ENCODE data around the gene U2AF1L4. TPM values are rescaled to one million over a fixed set of nuclear protein-coding genes. Genes with fewer than 3 reads are reported as not detected.

The U2AF1L4 gene
- total RNA-seq, 1 experiment from 2014 or later: 37.5 TPM

DNA sequence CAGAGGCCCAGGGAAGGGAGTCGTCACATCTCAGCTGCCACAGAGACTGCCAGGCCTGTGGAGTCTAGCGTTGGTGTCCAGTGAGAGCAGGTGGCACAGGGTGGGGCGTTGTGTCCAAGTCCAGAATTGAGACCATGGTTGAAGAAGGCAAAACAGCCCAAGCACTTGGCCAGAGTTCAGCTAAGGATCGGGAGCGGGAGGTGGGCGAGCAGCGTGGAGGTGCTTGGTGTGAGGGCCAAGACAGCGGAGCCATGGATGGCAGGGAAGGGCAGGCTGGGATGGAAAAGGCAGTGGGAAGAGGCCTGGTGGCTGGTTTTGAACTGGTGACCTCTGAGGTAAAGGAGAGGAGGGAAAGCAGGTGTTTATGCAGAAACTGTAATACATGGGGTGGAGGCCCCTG is 10.9 kb downstream of the U2AF1L4 start:
- DNase-seq (ENCODE audit: unreplicated experiment): no peak
- CTCF ChIA-PET: interaction anchor here (0.9 kb wide), 1 partner anchor 27 kb away, joined by 3 read pairs; no protein-coding TSS in a partner anchor
- H3K27me3 Mint-ChIP-seq (ENCODE audit: insufficient read depth, unreplicated experiment): no peaks in the 10 kb centered on the region
- peak overlapping the region; percentile 54 for H3K27ac Mint-ChIP-seq (ENCODE audit: low read depth, unreplicated experiment)
- H3K36me3 Mint-ChIP-seq (ENCODE audit: insufficient read depth, unreplicated experiment): peaks cover 51% of the 10 kb centered on the region
- no peaks in the 10 kb centered on the region for H3K9me3 Mint-ChIP-seq (ENCODE audit: unreplicated experiment)
- POLR2A ChIA-PET: no interaction called here
- intact Hi-C loops (cut with micrococcal nuclease): no loop called here
- no peak overlapping the region for H3K4me3 Mint-ChIP-seq (ENCODE audit: unreplicated experiment)
- TF ChIP-seq, protein P1, sequence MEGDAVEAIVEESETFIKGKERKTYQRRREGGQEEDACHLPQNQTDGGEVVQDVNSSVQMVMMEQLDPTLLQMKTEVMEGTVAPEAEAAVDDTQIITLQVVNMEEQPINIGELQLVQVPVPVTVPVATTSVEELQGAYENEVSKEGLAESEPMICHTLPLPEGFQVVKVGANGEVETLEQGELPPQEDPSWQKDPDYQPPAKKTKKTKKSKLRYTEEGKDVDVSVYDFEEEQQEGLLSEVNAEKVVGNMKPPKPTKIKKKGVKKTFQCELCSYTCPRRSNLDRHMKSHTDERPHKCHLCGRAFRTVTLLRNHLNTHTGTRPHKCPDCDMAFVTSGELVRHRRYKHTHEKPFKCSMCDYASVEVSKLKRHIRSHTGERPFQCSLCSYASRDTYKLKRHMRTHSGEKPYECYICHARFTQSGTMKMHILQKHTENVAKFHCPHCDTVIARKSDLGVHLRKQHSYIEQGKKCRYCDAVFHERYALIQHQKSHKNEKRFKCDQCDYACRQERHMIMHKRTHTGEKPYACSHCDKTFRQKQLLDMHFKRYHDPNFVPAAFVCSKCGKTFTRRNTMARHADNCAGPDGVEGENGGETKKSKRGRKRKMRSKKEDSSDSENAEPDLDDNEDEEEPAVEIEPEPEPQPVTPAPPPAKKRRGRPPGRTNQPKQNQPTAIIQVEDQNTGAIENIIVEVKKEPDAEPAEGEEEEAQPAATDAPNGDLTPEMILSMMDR (IDR thresholded peaks at IDR 0.05; ENCODE audit: unreplicated experiment): no peak
- BruUV-seq (replicated peaks): no TSS peak
- no peaks in the 10 kb centered on the region for H3K4me1 Mint-ChIP-seq (ENCODE audit: insufficient read depth, unreplicated experiment)

DNA sequence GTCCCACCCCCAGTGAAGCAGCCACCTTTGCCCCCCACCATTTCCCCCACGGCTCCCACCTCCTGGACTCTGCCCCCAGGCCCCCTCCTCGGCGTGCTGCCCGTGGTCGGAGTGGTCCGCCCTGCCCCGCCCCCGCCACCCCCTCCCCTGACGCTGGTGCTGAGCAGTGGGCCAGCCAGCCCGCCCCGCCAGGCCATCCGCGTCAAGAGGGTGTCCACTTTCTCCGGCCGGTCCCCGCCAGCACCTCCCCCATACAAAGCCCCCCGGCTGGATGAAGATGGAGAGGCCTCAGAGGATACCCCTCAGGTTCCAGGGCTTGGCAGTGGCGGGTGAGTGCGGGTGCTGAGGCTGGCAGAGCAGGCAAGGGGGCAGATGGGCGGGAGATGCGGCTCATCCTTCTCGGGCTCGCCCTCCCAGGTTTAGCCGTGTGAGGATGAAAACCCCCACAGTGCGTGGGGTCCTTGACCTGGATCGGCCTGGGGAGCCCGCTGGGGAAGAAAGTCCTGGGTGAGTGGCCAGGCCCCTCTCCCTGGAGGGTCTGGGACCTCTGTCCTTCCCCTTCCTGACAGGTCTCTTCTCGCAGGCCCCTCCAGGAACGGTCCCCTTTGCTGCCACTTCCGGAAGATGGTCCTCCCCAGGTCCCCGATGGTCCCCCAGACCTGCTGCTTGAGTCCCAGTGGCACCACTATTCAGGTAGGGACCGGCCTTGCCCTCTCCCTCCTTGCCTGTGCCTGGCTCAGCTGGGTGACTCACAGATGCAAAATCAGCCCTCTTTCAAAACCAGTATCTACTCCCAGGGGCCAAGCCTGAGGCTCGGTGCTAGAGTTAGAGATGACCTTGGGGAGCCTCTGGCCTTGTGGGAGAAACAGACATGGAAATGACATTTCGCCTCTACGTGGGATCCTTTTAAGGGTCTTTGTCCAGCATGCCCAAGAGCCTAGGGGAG is 11.8 kb downstream of the U2AF1L4 start:
- no TSS peak for BruUV-seq (replicated peaks)
- ChIA-PET CTCF (no interaction called here), POLR2A (no interaction called here)
- Mint-ChIP-seq H3K4me3 (ENCODE audit: unreplicated experiment) (no peak overlapping the region), H3K4me1 (ENCODE audit: insufficient read depth, unreplicated experiment) (no peaks in the 10 kb centered on the region), H3K27ac (ENCODE audit: low read depth, unreplicated experiment) (no peak overlapping the region), H3K9me3 (ENCODE audit: unreplicated experiment) (no peaks in the 10 kb centered on the region), H3K36me3 (ENCODE audit: insufficient read depth, unreplicated experiment) (peaks cover 56% of the 10 kb centered on the region), H3K27me3 (ENCODE audit: insufficient read depth, unreplicated experiment) (no peaks in the 10 kb centered on the region)
- no peak for DNase-seq (ENCODE audit: unreplicated experiment)
- TF ChIP-seq, protein P1 (IDR thresholded peaks at IDR 0.05; ENCODE audit: unreplicated experiment): no peak
- intact Hi-C loops (cut with micrococcal nuclease): no loop called here

DNA sequence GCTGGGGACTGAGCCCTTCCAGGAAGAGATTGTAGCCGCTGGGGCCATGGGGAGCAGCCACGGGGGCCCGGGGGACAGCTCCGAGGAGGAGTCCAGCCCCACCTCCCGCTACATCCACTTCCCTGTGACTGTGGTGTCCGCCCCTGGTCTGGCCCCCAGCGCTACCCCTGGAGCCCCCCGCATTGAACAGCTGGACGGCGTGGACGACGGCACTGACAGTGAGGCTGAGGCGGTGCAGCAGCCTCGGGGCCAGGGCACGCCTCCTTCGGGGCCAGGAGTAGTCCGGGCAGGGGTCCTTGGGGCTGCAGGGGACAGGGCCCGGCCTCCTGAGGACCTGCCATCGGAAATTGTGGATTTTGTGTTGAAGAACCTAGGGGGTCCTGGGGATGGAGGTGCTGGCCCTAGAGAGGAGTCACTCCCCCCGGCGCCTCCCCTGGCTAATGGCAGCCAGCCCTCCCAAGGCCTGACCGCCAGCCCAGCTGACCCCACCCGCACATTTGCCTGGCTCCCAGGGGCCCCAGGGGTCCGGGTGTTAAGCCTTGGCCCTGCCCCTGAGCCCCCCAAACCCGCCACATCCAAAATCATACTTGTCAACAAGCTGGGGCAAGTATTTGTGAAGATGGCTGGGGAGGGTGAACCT is 12.6 kb downstream of the U2AF1L4 start:
- Mint-ChIP-seq H3K9me3 (ENCODE audit: unreplicated experiment) (no peaks in the 10 kb centered on the region), H3K4me1 (ENCODE audit: insufficient read depth, unreplicated experiment) (no peaks in the 10 kb centered on the region), H3K36me3 (ENCODE audit: insufficient read depth, unreplicated experiment) (peaks cover 57% of the 10 kb centered on the region), H3K27me3 (ENCODE audit: insufficient read depth, unreplicated experiment) (no peaks in the 10 kb centered on the region), H3K4me3 (ENCODE audit: unreplicated experiment) (no peak overlapping the region), H3K27ac (ENCODE audit: low read depth, unreplicated experiment) (no peak overlapping the region)
- ChIA-PET CTCF (no interaction called here), POLR2A (interaction anchor here (0.6 to 1.2 kb wide), 2 partner anchors 11 to 14 kb away, joined by 3 to 4 read pairs; no protein-coding TSS in a partner anchor)
- TSS peak; percentile 9 for BruUV-seq (replicated peaks)
- TF ChIP-seq, protein P1 (IDR thresholded peaks at IDR 0.05; ENCODE audit: unreplicated experiment): no peak
- intact Hi-C loops (cut with micrococcal nuclease): no loop called here
- no peak for DNase-seq (ENCODE audit: unreplicated experiment)

DNA sequence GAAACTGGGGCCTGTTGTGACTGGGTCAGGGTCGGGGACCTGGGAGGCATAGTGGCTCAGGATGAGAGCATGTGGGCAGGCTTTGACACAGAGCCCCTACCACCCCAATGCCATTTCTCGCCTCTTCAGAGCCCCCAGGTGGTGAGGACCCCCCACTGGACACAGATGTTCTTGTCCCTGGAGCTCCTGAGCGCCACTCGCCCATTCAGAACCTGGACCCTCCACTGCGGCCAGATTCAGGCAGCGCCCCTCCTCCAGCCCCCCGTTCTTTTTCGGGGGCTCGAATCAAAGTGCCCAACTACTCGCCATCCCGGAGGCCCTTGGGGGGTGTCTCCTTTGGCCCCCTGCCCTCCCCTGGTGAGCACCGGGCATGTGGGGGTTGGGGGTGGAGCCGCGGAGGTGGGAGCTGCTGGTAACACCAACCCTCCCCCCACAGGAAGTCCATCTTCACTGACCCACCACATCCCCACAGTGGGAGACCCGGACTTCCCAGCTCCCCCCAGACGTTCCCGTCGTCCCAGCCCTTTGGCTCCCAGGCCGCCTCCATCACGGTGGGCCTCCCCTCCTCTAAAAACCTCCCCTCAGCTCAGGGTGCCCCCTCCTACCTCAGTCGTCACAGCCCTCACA is 13.3 kb downstream of the U2AF1L4 start:
- TF ChIP-seq, protein P1 (IDR thresholded peaks at IDR 0.05; ENCODE audit: unreplicated experiment): no peak
- no TSS peak for BruUV-seq (replicated peaks)
- H3K36me3 Mint-ChIP-seq (ENCODE audit: insufficient read depth, unreplicated experiment): peaks cover 65% of the 10 kb centered on the region
- H3K27ac Mint-ChIP-seq (ENCODE audit: low read depth, unreplicated experiment): no peak overlapping the region
- H3K4me3 Mint-ChIP-seq (ENCODE audit: unreplicated experiment): no peak overlapping the region
- no peaks in the 10 kb centered on the region for H3K4me1 Mint-ChIP-seq (ENCODE audit: insufficient read depth, unreplicated experiment)
- ChIA-PET POLR2A (interaction anchor here (0.6 to 1.2 kb wide), 3 partner anchors 9 to 13 kb away, joined by 3 to 4 read pairs (median 4); no protein-coding TSS in a partner anchor), CTCF (no interaction called here)
- no peak for DNase-seq (ENCODE audit: unreplicated experiment)
- no peaks in the 10 kb centered on the region for H3K27me3 Mint-ChIP-seq (ENCODE audit: insufficient read depth, unreplicated experiment)
- intact Hi-C loops (cut with micrococcal nuclease): no loop called here
- no peaks in the 10 kb centered on the region for H3K9me3 Mint-ChIP-seq (ENCODE audit: unreplicated experiment)

Data from MCF 10A (cell line).